Caki2 (cell line): ENCODE results near the gene H2BW2. TPM values are rescaled to one million over a fixed set of nuclear protein-coding genes. Genes with fewer than 3 reads are reported as not detected.
"Not testable (repeated sequence)": the region's sequence is repeated elsewhere in the genome, so short reads cannot be mapped to it uniquely, and the experiment has no call there.

Source experiments
- DNase-seq: peaks from one replicate; pipeline ENCODE4 v3.0.0-alpha.2; 2015; ENCODE audit warnings: low read depth
- in situ Hi-C: cut with HindIII; loops from 2 replicates; pipeline ENCODE4 v1.10.0; 2016; ENCODE audit warnings: low sequenced_read_pairs, low pct_unique_long_range_greater_than_20kb, mixed read lengths
- total RNA-seq: library from RNA; depleted of rRNA; stranded (reverse); fragments of >200 nt; shearing (Covaris generic); gene quantifications from 2 replicates; pipeline ENCODE4 v1.2.3, GENCODE V29; 2014; ENCODE audit warnings: low replicate concordance; rRNA removed

Gene H2BW2
- total RNA-seq, result not detected in 2 replicates

DNA sequence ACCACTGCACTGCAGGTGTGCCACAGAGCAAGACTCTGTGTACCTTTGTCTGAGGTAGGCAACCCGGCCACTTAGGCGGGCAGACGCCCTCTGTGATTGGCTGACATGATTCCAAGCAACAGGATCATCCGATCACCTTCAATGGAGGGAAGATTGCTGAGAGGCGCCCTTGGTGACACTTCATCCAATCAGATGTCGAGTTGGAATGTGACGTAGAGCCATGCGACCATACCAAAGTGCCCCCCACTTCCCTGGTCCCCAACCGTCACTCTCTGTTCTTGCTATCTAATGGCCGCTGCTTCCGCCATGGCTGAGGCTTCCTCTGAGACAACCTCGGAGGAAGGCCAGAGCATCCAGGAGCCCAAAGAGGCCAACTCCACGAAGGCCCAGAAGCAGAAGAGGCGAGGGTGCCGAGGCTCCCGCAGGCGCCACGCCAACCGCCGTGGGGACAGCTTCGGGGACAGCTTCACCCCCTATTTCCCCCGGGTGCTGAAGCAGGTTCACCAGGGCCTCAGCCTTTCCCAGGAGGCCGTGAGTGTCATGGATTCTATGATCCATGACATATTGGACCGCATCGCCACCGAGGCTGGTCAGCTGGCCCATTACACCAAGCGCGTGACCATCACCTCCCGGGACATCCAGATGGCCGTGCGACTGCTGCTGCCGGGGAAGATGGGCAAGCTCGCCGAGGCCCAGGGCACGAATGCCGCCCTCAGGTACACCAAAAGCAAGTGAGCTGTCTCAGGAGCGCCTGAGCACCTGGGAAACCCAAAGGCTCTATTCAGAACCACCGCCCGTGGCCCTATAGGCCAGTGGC lies at the start of gene H2BW2:
H2BW2 (plus strand) TSS at position 268 of the 817 bp plus-strand sequence; CDS start at position 307, 39 bp downstream.
- in situ Hi-C loops, result no loop called here
- no peak for DNase-seq

DNA sequence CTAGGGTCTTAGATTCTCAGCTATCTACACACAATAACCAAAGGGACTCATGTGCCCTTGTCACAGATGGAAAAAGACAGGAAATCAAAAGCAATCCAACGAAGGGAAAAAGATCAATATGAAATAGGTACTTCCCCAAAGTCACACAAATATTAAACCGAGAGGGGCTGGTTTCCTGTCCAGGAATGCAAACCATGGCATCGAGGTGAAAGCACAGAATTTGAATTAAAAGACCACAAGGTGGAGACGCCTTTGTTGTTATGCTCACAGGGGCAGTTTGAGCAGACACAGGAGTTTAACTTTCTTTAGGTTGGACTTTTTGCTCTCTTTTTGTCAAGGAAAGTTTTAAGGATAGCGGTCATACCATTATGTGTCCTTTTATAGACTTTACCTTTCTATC lies 40.5 kb upstream of the H2BW2 start:
- DNase-seq, result no peak
- in situ Hi-C loops, result no loop called here

DNA sequence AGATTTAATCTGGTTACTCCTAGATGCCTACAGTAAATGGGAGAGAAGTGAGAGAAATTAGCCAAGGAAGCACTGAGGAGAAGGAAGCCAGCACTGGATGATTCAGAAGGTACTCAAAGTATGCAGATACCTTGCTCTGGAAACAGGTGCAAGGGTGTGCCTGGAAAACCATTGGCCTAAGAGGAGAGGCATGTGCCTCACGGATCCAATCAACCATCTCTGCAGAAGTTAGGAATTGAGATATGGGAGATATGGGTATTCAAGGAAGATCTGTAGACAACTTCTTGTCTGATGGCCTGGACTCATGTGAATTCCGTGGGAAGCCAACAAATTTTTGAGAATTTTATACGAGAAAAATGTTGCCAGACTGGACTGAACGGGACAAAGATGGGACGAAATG lies 30.9 kb upstream of the H2BW2 start:
- in situ Hi-C loops, result no loop called here
- DNase-seq, result no peak

DNA sequence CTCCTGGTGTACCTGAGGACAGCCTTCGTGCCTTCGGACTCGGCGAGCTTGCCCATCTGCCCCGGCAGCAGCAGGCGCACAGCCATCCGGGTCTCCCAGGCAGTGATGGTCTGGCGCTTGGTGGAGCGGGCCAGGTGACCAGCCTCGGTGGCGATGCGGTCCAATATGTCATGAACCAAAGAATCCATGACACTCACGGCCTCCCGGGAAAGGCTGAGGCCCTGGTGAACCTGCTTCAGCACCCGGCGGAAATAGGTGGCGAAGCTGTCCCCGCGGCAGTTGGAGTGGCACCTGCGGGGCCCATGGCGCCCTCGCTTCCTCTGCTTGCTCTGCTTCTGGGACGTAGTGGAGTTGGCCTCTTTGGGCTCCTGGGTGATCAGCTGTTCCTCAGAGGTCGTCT lies 26.6 kb upstream of the H2BW2 start:
- DNase-seq, result no peak
- in situ Hi-C loops, result no loop called here

DNA sequence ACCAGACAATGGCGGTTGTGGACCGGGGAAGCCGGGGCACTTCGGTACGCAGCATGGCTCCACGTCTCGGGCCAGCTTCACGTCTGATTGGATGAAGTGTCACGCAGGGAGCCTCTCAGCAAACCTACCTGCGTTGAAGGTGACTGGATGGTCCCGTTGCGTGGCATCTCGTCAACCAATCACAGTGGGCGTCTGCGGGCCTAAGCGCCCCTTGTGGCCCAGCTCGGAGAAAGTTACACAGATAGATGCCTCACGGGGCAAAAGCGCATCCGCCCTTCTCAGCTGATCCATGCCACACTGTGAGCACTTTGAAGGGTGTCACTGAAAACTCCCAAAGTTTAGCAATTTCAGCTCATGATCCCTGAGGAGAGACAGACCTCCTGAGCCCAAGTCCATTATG lies 26.1 kb upstream of the H2BW2 start, which contains the start of gene H2BW1:
H2BW1 (minus strand) TSS at position 103 of the 400 bp plus-strand sequence. CDS start 132 bp downstream, outside the sequence.
- in situ Hi-C loops, result no loop called here
- DNase-seq, result no peak

DNA sequence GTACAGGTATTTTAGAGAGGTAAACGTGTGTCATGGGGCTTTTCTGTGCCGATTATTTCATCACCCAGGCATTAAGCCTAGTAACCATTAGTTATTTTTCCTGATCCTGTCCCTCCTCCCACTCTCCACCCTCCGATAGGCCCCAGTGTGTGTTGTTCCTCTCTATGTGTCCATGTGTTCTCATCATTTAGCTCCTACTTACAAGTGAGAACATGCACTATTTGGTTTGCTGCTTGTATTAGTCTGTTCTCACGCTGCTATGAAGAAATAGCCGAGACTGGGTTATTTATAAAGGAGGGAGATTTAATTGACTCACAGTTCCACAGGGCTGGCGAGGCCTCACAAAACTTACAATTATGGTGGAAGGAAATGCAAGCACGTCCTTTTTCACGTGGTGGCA lies 24.2 kb upstream of the H2BW2 start:
- DNase-seq, in situ Hi-C loops: not testable (repeated sequence)

DNA sequence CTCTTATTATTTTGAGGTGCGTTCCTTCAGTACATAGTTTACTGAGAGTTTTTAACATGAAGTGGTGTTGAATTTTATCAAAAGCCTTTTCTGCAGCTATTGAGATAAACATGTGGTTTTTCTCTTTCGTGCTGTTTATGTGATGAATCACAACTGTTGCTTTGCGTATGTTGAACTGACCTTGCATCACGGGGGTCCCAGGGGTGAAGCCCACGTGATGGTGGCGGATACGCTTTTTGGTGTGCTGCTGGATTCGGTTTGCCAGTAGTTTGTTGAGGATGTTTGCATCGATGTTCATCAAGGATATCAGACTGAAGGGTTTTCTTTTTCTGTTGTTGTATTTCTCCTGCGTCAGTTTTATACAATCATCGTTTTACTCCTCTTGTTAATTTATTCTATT lies 21.6 kb upstream of the H2BW2 start:
- in situ Hi-C loops, result no loop called here
- DNase-seq, result no peak

DNA sequence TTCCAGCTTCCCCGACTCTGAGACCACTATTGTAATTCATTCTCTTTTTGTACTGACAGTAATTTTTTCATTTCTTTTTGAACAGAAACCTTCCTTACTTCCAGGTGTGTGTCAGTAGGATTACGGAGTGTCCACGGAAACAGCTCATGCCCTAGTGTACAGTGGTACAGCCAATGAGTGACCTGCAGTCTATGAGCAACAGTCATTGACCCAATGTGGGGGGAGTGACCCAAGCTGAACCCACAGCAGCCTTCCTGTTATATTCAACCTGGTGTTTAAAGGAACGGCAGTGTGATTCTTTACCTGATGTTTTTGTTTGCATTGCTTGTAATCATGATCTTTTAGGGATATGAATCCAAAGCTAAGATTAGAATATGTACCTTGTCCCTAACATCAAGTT lies 1.2 kb downstream of the H2BW2 start:
- DNase-seq, result no peak
- in situ Hi-C loops, result no loop called here

DNA sequence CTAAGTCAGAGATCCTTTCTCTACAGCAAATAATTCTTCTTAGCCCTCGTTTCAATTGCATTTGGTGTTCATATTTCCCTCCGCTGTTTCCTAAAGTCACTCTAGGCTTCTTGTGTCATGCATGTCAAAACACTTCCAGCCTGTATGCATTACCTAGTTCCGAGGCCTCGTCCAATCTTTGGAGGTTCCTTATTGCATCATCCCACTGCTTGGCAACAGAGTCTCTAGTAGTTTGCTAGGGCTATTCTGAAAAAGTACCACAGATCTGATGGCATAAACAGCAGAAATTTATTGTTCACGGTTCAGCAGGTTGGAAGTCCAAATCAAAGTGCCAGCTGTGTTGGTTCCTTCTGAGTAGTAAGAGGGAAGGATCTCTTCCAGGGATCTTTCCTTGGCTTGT lies 5.9 kb downstream of the H2BW2 start:
- no peak for DNase-seq
- in situ Hi-C loops, result no loop called here

DNA sequence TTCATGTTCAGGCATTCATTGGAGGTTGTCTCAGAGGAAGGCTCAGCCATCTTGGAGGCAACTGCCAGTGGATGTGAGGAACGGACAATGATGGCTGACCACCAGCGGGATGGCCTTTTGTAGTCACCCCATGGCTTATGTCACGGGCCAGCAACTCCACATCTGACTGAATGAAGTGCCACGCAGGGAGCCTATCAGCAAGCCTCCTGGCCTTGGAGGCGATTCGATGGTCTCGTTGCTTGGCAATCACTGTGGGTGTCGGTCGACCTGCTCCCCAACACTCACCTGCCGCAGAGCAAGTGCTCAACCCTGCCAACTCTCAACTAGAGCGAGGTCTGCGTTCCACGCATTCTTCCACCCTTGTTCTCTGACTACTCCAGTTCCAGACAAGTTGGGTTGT lies 7.4 kb downstream of the H2BW2 start:
- in situ Hi-C loops, result no loop called here
- no peak for DNase-seq

DNA sequence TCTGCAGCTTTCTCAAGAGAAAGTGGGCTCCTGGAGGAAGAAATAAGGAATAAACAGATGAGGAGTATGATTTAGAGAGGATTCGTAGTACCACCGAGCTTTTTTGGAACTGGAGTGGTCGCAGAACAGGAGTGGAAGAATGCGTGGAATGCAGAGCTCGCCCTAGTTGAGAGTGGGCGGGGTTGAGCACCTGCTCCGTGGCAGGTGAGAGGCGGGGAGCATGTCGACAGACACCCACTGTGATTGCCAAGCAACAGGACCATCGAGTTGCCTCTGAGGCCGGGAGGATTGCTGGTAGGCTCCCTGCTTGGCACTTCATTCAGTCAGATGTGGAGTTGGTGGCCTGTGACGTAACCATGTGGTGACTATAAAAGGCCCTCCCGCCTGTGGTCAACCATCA lies 15.2 kb downstream of the H2BW2 start:
- in situ Hi-C loops, DNase-seq: not testable (repeated sequence)

DNA sequence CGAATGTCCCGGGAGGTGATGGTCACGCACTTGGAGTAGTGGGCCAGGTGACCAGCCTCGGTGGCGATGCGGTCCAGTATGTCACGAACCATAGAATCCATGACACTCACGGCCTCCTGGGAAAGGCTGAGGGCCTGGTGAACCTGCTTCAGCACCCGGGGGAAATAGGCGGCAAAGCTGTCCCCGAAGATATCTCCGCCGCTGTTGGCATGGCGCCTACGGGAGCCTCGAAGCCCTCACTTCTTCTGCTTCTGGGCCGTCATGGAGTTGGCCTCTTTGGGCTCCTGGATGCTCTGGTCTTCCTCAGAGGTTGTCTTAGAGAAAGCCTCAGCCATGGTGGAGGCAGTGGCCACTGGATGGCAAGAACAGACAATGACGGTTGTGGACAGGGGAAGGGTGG lies 22.9 kb downstream of the H2BW2 start:
- DNase-seq, in situ Hi-C loops: not testable (repeated sequence)

DNA sequence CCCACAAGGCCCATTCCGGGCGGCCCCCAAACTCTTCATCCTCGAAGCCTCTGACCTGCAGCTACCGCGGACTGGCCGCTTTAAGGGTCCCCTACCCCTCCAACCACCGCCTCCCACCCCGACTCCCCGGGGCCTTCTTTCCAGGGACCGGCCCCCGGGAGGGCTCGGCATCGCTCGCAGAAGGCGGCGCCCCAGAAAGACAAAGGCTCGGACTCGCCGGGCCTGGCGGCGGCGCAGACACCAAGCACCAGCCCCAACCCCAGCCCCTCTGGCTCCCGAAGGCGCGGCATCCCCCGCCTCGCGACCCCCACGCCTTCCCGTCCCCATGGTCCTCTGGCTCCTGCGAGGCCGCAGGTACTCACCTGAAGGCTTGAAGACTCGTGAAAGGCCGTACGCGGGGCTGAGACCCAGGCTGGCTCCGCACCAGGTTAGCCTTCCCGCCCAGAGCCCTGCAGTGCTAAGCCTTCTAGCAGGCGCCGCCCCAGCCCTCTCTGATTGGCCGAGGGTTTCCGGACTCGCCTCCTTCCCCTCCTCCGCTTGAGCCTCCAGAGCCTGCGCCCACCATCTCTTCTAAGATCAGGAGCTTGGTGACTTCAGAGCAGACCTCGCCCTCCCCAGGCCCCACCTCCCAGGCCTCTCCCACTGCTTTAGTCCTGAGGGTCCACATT lies 36.2 kb downstream of the H2BW2 start, which contains the start of gene TMSB15C:
TMSB15C (minus strand) TSS at position 459 of the 668 bp plus-strand sequence.
- DNase-seq, in situ Hi-C loops: not testable (repeated sequence)

DNA sequence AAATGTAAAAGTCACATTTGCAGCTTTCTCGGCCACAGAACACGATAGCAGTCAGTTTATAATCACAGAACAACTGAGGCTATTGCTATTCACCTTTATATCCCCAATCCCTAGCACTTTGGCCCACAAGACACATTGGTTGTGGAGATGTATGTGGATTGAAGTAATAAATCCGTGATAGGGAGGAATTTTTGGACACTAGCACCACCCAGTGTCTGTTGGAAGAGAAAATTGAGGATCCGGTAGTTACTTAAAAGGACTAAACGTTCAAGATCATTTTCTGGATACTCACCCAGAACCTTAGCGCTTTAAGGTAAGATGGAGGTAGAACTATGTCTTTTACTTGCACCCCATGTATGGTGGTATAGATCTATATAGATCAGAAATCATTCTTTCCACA lies 38.1 kb downstream of the H2BW2 start:
- DNase-seq, in situ Hi-C loops: not testable (repeated sequence)

DNA sequence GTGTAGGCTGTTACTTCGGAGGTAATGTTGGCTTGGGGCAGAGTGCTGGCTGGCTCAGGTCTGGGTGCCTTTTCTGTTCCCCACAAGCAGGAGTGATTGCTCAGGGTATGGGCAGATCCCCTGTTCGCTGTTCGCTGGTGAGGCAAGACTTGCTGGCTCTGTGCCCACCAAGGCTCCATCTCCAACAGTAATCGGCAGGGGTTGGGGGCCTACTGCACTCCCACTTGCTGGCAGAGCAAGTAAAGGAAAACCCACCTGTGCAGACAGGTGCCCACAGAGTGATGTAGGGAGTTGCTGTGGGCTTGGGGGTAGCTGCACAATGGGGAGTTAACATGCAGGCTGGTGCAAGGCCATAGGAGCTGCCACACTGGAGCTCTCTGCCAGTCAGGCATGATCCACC lies 44.3 kb downstream of the H2BW2 start:
- no peak for DNase-seq
- in situ Hi-C loops, result no loop called here

DNA sequence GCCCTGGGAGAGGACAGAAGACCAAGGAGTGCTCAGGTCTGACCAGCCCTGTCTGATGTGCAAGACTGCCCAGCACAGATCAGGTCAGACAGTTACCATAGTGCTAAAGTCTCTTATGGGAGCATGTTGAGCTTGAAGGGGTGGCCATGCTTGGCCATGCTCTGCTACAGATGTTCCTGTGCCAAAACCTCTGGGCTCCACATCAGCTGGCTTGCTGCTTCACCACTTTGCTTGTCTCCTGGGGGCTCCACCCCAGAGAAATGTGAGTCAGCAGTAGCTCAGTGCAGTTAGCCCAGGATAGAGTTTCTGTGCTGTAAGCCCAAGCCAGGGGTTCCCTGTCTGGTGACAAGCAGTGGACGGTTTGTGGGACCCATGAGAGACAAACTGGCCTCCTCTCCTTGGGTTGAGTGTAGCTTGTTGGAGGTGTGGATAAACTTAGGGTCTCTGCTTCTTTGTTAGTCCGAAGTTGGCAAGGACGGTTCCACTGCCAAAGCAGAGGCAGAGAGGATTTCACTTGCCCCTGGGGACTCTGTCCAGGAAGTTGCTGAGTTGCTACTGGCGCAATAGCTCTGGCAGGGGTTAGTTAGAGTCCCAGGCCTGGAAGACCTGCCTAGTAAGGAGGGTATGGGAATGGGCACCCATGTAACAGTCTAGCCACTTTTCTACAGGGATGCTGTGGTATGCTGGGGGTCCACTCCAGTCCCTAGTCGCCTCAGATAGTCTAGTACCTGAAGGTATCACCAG lies 45.0 kb downstream of the H2BW2 start:
- no peak for DNase-seq
- in situ Hi-C loops, result no loop called here

DNA sequence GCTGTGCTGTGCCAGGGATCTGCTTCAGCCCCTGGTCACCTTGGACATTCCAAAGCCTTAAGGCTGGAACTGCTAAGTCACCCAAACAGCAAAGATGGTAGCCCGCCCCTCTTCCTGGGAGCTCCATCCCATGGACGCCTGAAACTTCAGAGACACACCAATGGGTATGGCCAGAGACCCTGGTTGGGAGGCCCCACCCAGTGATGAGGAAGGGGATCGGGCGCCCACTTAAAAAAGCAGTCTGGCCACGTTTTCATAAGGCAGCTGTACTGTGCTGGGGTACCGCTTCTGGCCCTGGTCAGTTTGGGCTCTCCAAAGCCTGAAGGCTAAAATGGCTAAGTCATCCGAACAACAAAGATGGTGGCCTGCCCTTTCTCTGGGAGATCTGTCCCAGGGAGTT lies 45.7 kb downstream of the H2BW2 start:
- in situ Hi-C loops, result no loop called here
- no peak for DNase-seq

DNA sequence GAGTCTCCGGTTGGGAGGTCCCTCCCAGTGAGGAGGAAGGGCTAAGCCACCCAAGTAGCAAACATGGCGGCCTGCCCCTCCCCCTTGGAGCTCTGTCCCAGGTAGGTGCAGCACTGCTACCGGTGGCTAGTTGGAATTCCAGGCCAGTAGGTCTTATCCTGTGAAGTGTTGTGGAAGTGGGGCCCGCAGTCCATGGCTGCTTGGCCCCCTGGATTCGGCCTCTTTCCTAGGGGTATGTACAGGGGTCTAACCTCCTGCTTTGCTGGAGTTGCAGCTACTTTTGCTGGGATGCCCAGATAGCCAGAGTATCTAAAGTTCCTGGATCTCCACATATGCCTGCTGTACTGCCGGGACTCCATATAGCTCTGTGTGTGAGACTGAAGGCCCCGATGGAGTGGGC lies 46.2 kb downstream of the H2BW2 start:
- in situ Hi-C loops, result no loop called here
- no peak for DNase-seq
